Smooth muscle cell (in vitro differentiated cells): ENCODE measurements around the gene NEMF. TPM values are rescaled to one million over a fixed set of nuclear protein-coding genes. Genes with fewer than 3 reads are reported as not detected.
"Not testable (repeated sequence)": the region's sequence is repeated elsewhere in the genome, so short reads cannot be mapped to it uniquely, and the experiment has no call there.

Source experiments
- DNase-seq: peaks from one replicate; lab custom pipeline; 2025; ENCODE audit not compliant: unreplicated experiment; lab: John Stamatoyannopoulos, UW
- H2AFZ ChIP-seq: fragments of 200-600 bp; sonication (generic); 2 replicates; pipeline ENCODE4 v1.6.0; 2016; ENCODE audit warnings: antibody characterized with exemption, low read depth, mild to moderate bottlenecking
- H3F3A ChIP-seq: fragments of 200-600 bp; sonication (generic); 2 replicates; pipeline ENCODE4 v1.6.0; 2017; ENCODE audit warnings: antibody characterized with exemption, low read depth
- H3K27ac ChIP-seq: fragments of 200-600 bp; sonication (generic); 2 replicates; pipeline ENCODE4 v1.5.1; 2016; ENCODE audit warnings: low read depth, mild to moderate bottlenecking
- H3K27me3 ChIP-seq: fragments of 200-600 bp; sonication (generic); 2 replicates; pipeline ENCODE4 v1.6.1; 2016; ENCODE audit warnings: low read depth, mild to moderate bottlenecking
- H3K36me3 ChIP-seq: fragments of 200-600 bp; sonication (generic); 2 replicates; pipeline ENCODE4 v1.5.1; 2016; ENCODE audit warnings: low read depth
- H3K4me1 ChIP-seq: fragments of 200-600 bp; sonication (generic); 2 replicates; pipeline ENCODE4 v1.5.1; 2016; ENCODE audit warnings: low read depth
- H3K4me2 ChIP-seq: fragments of 200-600 bp; sonication (generic); 2 replicates; pipeline ENCODE4 v1.6.0; 2016; ENCODE audit warnings: mild to moderate bottlenecking
- H3K4me3 ChIP-seq: fragments of 200-600 bp; sonication (generic); 2 replicates; pipeline ENCODE4 v1.5.1; 2016; ENCODE audit warnings: mild to moderate bottlenecking
- H3K79me2 ChIP-seq: fragments of 200-600 bp; sonication (generic); 2 replicates; pipeline ENCODE4 v1.6.0; 2016; ENCODE audit warnings: low read depth, mild to moderate bottlenecking
- H3K9ac ChIP-seq: fragments of 200-600 bp; sonication (generic); 2 replicates; pipeline ENCODE4 v1.6.0; 2016; ENCODE audit warnings: low read depth
- H3K9me3 ChIP-seq: fragments of 200-600 bp; sonication (generic); replicated peaks from 2 replicates; pipeline ENCODE4 v1.5.1; 2016; ENCODE audit warnings: low read depth
- H4K20me1 ChIP-seq: fragments of 200-600 bp; sonication (generic); 2 replicates; pipeline ENCODE4 v1.6.0; 2016; ENCODE audit warnings: low read depth
- CTCF ChIP-seq: fragments of 200-600 bp; sonication (generic); IDR thresholded peaks from 2 replicates; pipeline ENCODE4 v1.5.1; 2017; ENCODE audit warnings: borderline replicate concordance, mild to moderate bottlenecking, antibody characterized with exemption; ENCODE audit not compliant: insufficient read depth, poor library complexity, severe bottlenecking
- WGBS: methylation state at CpG from one replicate; pipeline ENCODE4 v1.1.7; 2016; ENCODE audit warnings: low lambda C conversion rate; 5-methylcytosine and 5-hydroxymethylcytosine counted together
- polyA plus RNA-seq: library from polyadenylated mRNA; unstranded; fragments of >200 nt; fragmentation: Nextera tagmentation; extraction: Ambion mirVana; gene quantifications from 2 replicates; pipeline ENCODE4 v1.2.1, GENCODE V29; 2016
- total RNA-seq: library from RNA; depleted of rRNA; stranded (reverse); fragments of >200 nt; gene quantifications from 2 replicates; pipeline ENCODE4 v1.2.3, GENCODE V29; 2014

NEMF gene
- total and polyA plus RNA-seq, 2 experiments from 2014 or later: 41.2 TPM

DNA sequence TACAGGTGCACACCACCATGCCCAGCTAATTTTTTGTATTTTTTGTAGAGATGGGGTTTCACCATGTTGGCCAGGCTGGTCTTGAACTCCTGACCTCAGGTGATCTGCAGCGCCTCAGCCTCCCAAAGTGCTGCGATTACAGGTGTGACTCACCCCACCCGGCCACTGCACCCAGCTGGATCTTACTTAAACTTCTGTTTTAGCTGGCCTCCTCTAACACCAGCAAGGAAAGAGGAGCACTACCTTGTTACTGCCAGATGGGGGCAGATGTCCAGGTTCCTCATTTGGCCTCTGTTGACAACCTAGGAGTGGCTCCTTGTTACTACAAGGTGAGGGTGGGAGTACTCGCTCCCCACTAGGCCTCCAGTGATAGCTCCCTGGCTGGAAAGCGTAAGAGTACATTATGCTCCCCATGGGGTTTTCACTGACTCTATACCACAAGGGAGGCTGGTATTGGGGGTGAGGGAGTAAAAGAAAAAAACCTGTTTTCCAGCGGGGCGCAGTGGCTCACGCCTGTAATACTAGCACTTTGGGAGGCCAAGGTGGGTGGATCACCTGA lies 27.1 kb upstream of the NEMF start:
- TF ChIP-seq CTCF: peak; percentile 56
- 68% methylated on average over 8 of the region's 8 CpGs for WGBS
- H3K9ac ChIP-seq: no peak overlapping the region
- H3K4me1 ChIP-seq: no peaks in the 10 kb centered on the region
- H2AFZ ChIP-seq: no peak overlapping the region
- H3K4me2 ChIP-seq: no peak overlapping the region
- H3F3A ChIP-seq: no peaks in the 10 kb centered on the region
- no peaks in the 10 kb centered on the region for H4K20me1 ChIP-seq
- no peak for DNase-seq
- H3K27me3 ChIP-seq: no peaks in the 10 kb centered on the region
- H3K4me3 ChIP-seq: no peak overlapping the region
- no peak overlapping the region for H3K27ac ChIP-seq
- H3K9me3 ChIP-seq: no peaks in the 10 kb centered on the region
- no peaks in the 10 kb centered on the region for H3K36me3 ChIP-seq
- no peaks in the 10 kb centered on the region for H3K79me2 ChIP-seq

DNA sequence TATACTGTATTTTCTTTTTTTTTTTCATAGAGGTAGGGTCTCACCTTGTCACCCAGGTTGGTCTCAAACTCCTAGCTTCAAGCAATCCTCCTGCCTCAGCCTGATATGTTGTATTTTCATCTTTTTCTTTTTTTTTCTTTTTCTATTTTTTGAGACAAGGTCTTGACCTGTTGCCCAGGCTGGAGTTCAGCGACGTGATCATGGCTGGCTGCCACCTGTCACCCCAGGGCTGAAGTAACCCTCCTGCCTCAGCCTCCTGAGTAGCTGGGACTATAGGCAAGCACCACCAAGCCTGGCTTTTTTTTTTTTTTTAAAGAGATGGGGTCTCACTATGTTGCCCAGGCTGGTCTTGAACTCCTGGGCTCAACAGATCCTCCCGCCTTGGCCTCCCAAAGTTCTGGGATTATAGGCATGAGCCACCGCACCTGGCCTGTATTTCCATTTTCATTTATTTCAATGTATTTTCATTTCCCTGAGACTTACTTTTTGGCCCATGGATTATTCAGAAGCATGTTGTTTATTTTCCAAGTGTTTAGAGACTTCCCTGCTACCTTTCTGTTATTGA lies 24.1 kb upstream of the NEMF start:
- DNase-seq: no peak
- Histone ChIP-seq H3K4me1 (no peaks in the 10 kb centered on the region), H3K9ac (no peak overlapping the region), H3K4me2 (no peak overlapping the region), H3K9me3 (no peaks in the 10 kb centered on the region), H4K20me1 (no peaks in the 10 kb centered on the region), H3K36me3 (no peaks in the 10 kb centered on the region), H3K4me3 (no peak overlapping the region), H2AFZ (no peak overlapping the region), H3F3A (no peaks in the 10 kb centered on the region), H3K27me3 (no peaks in the 10 kb centered on the region), H3K79me2 (no peaks in the 10 kb centered on the region), H3K27ac (no peak overlapping the region)
- TF ChIP-seq CTCF: no peak
- WGBS: 73% methylated on average over 4 of the region's 4 CpGs

DNA sequence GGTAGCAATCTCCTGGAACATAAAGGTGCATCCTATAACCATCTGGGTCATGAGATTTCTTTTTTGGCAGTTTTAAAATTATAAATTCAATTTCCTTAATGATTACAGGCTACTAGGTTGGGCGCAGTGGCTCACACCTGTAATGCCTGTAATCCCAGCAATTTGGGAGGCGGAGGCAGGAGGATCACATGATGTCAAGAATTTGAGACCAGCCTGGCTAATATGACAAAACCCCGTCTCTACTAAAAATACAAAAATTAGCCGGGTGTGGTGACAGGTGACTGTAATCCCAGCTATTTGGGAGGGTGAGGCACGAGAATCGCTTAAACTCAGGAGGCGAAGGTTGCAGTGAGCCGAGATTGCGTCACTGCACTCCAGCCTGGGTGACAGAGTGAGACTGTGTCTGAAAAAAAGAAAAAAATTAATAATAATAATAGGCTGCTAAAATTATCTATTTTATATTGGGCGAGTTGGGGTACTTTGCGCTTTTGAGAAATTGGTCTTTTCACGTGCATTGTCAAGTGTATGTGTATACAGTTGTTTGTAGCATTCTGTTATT lies 23.1 kb upstream of the NEMF start:
- H3K27me3 ChIP-seq: no peaks in the 10 kb centered on the region
- H3K4me2 ChIP-seq: no peak overlapping the region
- H3F3A ChIP-seq: no peaks in the 10 kb centered on the region
- H3K4me1 ChIP-seq: no peaks in the 10 kb centered on the region
- no peaks in the 10 kb centered on the region for H3K36me3 ChIP-seq
- WGBS: 81% methylated on average over 12 of the region's 12 CpGs
- H3K27ac ChIP-seq: no peak overlapping the region
- no peaks in the 10 kb centered on the region for H4K20me1 ChIP-seq
- no peaks in the 10 kb centered on the region for H3K79me2 ChIP-seq
- TF ChIP-seq CTCF: no peak
- H3K9ac ChIP-seq: no peak overlapping the region
- no peaks in the 10 kb centered on the region for H3K9me3 ChIP-seq
- no peak overlapping the region for H2AFZ ChIP-seq
- no peak overlapping the region for H3K4me3 ChIP-seq
- DNase-seq: no peak

- DNase-seq, H2AFZ ChIP-seq: not testable (repeated sequence)
- WGBS: 51% methylated on average over 6 of the region's 6 CpGs
Measured at GRCh38 chr14:49873548-49873947, 21.0 kb upstream of the NEMF start.

More at GRCh38 chr14:49873548-49873947, 21.0 kb upstream of the NEMF start:
- H3K4me3 ChIP-seq, H4K20me1 ChIP-seq, H3K9me3 ChIP-seq, H3K4me1 ChIP-seq, H3F3A ChIP-seq, H3K9ac ChIP-seq, H3K27ac ChIP-seq, H3K36me3 ChIP-seq, H3K27me3 ChIP-seq, H3K4me2 ChIP-seq, H3K79me2 ChIP-seq: not testable (repeated sequence)
